IPS DF 19.7 (cell line): Measurements from ENCODE around the gene PLOD3.
"Not testable (repeated sequence)": the region's sequence is repeated elsewhere in the genome, so short reads cannot be mapped to it uniquely, and the experiment has no call there.

Source experiments
- DNase-seq: peaks from one replicate; pipeline ENCODE4 v3.0.0-alpha.2; 2013; ENCODE audit warnings: low read depth, low spot score

PLOD3 gene, protein sequence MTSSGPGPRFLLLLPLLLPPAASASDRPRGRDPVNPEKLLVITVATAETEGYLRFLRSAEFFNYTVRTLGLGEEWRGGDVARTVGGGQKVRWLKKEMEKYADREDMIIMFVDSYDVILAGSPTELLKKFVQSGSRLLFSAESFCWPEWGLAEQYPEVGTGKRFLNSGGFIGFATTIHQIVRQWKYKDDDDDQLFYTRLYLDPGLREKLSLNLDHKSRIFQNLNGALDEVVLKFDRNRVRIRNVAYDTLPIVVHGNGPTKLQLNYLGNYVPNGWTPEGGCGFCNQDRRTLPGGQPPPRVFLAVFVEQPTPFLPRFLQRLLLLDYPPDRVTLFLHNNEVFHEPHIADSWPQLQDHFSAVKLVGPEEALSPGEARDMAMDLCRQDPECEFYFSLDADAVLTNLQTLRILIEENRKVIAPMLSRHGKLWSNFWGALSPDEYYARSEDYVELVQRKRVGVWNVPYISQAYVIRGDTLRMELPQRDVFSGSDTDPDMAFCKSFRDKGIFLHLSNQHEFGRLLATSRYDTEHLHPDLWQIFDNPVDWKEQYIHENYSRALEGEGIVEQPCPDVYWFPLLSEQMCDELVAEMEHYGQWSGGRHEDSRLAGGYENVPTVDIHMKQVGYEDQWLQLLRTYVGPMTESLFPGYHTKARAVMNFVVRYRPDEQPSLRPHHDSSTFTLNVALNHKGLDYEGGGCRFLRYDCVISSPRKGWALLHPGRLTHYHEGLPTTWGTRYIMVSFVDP

DNA sequence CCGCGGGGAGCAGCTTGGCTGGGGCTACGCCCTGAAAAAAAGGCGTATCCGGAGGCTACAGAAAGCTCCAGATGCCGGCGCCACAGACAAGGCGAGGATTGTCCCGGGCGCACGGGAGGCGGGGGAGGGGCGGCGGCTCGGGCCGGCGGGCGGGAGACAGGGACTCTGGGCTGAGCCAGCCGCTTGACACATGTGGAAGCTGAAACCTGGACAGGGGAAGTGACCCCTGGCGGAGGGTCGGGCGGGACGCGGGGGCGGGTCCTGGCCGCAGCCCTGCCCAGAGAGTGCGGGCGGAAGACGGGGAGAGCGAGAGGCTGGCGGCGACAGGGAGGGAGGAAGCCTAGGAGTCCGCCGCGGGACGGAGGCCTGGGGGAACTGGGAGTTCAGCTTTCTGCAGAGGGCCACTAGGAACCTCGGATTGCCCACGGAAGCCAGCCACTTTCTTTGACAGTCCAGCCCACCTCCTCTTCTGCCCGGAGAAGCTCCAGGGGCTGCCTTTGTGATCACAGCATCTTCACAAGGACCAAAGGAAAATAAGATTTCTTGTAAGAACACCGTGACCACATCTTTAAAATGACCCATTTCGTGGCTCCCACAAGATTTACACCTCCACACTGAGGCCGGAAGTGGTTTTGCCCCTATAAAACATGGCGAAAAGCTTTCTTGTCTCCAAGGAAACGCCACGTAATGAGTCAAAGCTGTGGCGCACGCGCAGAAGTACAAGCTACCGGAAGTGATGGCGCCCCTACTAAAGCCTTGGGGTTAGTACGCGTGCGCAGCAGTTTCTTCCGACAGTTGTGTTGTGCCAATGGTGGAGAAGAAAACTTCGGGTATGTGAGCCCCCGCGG lies at the start of gene PLOD3, which contains the start of gene ZNHIT1:
Gene PLOD3 (minus strand): TSS at position 194 of the 848 bp plus-strand sequence. CDS start 307 bp downstream, outside the sequence.
Gene ZNHIT1 (plus strand): TSS at position 778 of the 848 bp plus-strand sequence. CDS start 31 bp downstream, at position 809.
- DNase-seq: peak; percentile 89

DNA sequence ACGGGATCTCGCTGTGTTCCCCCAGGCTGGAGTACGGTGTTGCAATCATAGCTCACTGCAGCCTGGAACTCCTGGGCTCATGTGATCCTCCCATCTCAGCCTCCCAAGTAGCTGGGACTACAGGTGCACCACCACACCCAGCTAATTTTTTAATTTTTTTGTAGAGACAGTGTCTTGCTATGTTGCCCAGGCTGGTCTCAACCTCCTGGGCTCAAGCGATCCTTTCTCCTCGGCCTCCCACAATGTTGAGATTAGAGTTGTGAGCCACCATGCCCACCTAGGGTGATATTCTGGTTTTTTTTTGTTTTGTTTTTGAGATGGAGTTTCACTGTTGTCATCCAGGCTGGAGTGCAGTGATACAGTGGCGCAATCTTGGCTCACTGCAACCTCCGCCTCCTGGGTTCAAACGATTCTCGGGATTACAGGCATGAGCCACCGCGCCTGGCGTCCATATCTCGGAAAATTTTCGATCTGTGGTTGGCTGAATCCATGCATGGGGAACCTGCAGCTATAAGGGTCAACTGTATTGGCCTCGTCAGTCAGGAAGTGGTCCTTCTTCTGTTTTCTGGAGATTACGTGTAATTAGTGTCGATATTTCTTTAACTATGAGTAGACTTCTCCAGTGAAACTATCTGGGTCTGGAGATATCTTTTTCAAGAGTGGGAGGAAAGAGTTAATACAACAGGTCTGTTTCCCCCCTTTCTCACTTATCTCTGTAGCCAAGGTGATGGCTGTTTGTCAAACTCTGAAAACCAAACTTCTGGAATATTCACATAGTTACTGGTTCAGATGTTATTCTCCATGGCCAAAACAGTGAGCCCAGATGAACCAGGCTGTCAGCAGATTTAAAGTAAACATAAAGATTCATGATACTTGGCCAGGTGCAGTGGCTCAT lies 48.5 kb upstream of the PLOD3 start:
- no peak for DNase-seq

DNA sequence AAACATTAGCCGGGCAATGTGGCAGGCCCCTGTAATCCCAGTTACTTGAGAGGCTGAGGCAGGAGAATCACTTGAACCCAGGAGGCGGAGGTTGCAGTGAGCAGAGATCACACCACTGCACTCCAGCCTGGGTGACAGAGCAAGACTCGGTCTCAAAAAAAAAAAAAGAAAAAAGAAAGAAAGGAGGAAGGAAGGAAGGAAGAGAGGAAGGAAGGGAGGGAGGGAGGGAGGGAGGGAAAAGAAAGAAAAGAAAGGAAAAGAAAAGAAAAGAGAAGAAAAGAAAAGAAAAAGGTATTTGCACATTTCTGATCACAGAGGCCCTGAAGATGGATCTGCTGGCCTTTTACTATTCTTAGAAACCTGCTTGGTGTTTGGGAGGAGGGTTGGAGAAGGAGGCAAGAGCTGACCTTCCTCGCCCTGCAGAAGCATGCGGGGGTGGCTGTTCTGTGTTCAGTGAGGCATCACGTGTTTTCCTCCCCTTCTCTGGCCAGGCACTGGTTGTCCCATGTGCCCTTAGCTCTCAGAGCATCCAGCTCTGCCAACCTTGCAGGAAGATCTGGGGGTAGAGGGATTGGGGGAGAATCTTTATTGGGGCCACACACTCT lies 46.8 kb upstream of the PLOD3 start:
- not testable (repeated sequence) for DNase-seq

DNA sequence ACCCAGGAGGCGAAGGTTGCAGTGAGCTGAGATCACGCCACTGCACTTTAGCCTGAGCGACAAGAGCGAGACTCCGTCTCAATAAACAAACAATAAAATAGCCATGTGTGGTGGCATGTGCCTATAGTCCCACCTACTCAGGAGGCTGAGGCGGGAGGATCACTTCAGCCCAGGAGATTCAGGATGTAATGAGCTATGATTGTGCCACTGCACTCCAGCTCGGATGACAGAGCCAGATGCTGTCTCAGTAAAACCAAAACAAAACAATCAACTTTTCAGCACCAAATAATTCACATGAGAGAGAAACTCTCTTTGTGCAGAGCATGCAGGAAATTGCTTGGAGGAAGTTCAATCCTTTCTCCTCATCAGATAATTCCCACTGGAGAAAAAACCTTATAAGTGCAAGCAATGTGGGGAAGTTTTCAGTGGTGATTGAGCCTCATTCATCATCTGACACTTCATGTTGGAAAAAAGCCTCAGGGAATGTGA lies 40.9 kb upstream of the PLOD3 start:
- no peak for DNase-seq

DNA sequence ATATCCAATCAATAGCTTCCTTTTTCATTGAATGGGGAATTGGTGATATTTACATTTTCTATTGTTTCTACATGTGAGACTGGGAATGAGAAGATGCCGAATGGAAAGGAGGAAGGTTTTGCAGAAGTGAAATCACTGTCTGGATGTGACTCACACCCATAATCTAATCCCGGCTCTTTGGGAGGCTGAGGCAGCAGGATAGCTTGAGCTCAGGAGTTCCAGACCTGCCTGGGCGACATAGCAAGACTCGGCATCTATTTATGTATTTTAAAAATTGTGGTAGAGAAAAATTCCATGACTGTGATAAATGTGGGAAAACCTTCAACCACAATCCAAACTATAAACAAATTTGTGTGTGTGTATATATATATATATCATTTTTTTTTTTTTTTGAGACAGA lies 38.4 kb upstream of the PLOD3 start:
- no peak for DNase-seq

DNA sequence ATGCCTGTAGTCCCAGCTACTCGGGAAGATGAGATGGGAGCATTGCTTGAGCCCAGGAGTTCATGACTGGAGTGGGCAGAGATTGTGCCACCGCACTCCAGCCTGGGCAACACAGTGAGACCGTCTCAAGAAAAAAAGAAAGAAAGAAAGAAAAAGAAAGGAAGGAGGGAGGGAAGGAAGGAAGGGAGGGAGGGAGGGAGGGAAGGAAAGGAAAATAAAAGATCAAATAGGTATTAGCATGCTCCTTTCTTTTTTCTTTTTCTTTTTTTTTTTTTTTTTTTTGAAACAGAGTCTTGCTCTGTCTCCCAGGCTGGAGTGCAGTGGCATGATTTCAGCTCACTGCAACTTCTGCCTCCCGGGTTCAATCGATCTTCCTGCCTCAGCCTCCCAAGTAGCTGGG lies 35.8 kb upstream of the PLOD3 start:
- DNase-seq: not testable (repeated sequence)

DNA sequence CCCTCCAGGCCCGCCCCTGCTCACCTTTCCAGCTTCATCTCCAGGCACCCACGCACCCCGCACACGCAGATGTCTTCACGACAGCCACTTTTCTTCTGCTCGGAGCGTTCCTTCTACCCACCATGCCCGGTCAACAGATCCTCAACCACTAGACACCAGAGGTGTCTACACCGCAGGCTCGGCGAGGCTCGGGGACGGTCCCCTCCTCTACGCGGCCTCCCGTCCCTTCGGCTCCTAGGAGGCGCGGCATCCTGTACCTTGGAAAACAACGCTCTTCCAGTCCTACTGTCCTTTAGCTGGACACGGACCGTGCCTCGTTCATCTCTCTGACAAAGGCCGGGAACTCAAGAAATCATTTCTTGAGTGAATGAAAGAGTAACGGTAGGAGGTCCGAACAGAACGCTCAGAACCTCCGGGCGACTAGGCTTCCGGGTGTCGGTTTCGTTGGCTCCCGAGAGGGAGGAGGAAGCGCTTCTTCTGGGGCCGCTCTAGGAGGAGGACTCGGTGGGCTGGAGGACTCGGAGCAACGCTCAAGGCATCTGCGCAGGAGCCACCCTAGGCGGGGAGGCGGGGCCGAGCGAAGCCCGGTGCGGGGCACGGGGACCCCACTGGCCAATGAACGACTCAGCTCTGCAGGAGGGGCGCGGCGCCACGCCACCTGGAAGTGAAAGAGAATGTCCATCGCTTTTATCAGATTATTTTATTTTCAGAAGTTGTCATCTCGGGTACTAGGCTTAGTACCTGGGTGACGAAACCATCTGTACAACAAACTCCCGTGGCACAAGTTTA lies 34.7 kb upstream of the PLOD3 start:
- DNase-seq: peak; percentile 92

DNA sequence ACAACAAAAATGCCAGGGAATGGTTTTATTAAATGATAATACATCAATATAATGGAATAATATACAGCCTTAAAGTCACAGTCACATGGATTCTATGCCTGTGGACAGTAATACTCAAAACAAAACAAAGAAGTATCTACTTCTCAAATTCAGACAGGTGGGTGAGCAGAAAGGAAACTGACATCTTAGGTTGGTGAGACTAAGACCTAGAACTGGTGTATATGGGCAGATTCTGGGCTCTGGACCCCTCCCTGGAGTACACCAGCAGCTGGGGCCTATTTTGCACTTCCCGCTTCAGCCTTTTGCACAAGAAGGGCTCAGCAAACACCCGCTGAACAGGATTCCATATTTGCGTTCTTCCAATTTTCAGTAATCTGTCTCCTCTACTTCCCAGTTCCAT lies 32.9 kb upstream of the PLOD3 start:
- no peak for DNase-seq

DNA sequence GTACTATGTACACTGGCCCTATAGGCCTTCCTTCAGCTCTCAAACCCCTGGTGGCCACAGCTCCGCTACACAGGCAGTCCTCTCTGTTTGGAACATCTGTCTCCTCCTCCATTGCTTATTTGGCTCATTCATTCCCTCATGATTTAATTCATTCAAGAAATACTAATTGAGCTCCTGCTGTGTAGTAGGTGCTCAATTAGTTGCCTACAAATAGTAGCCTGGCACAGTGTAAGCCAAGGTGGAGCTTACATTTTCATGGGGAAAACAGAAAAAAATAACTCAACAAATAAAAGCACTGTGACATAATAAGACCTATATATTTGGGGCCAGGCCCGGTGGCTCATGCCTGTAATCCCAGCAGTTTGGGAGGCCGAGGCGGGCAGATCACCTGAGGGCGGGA lies 30.9 kb upstream of the PLOD3 start:
- no peak for DNase-seq

DNA sequence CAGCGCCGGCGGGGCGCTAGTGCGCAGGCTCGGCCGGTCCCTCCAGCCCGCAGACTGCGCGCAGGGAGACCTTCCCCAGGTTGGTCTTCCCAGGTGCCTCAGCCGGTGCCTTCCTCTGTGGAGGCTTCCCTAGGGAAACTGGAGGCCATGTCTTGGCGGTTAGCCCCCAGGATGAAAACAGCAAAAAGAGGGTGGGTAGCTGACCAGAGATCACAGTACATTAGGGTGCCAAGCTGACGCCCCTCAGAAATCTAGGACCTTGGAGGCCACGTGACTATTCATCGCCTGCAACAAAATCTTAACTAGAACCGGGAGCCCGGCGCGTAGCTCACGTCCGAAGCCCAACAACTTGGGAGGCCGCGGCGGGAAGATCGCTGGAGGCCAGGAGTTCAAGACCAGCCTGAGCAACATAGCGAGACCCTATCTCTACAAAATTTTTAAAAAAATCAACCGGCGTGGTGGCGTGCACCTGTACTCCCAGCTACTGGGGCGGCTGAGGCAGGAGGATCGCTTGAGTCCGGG lies 27.8 kb upstream of the PLOD3 start:
- no peak for DNase-seq

DNA sequence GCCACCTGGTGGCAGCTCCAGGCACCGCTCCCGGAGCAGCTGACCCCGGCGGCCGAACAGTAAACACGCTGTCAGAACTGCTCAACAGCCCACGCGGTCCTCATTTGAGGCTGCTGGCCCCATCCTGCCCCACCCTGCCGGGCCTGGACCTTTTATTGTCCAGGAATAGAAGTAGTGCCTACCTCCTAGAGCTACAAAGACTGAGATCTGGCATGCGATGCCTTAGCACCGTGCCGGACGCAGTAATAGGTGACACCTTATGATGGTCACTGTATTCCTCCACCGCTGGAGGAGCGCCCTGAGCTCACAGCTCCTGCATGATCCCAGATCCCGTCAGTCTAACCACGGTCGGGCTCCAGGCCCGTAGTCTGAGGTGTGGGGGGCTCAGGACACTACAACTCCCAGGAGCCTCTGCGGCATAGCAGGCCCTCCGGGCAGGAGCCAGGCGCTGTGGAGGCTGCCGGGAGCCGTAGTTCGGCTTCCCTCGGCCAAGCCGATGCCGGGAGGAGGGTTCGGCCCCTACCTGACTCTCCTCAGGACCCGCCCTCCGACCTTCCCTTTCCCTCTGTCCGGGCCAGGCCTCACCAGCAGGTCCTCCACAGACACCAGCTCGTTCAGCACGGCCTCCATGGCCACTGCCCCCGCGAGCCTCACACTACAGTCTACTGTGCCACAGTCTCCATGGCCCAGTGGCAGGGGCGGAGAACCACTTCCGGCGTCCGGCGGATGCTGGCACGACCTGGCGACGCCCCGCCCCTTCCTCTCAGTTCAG lies 27.2 kb upstream of the PLOD3 start, which contains the start of gene FIS1:
Gene FIS1 (minus strand): TSS at position 707 of the 772 bp plus-strand sequence. CDS start 77 bp downstream, at position 630.
- no peak for DNase-seq

DNA sequence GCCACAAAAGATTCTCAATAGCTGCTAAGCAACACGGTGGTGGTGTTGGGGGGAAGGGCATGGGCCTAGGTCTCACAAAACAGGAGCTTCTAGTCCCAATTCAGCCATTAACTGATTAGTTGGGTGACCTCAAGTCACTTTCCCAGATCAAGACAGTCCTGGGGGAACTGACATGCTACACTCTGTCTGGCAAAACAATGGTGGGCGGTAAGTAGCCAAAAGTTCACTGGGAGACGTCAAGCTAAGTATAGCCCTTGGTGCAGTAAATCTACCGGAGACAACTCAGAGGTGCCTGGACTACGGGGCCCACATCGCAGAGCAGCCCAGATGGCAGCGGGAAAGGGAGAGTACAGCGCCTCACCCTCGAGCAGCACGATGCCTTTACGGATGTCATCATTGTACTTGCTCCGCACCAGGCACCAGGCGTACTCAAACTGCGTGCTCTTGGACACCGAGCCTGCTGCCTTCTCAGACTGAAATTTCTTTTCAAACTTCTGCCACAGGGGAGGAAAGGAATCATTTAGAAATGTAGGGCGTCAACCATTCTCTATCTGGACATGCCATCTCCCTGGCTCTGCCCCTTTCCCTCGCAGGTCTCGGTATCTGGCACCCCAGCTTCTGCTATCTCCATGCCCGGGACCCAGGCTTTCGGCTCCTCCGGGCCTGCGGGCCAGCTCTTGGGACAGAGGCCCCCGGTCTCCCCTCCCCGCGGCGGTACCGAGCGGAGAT lies 26.4 kb upstream of the PLOD3 start:
- DNase-seq: no peak

DNA sequence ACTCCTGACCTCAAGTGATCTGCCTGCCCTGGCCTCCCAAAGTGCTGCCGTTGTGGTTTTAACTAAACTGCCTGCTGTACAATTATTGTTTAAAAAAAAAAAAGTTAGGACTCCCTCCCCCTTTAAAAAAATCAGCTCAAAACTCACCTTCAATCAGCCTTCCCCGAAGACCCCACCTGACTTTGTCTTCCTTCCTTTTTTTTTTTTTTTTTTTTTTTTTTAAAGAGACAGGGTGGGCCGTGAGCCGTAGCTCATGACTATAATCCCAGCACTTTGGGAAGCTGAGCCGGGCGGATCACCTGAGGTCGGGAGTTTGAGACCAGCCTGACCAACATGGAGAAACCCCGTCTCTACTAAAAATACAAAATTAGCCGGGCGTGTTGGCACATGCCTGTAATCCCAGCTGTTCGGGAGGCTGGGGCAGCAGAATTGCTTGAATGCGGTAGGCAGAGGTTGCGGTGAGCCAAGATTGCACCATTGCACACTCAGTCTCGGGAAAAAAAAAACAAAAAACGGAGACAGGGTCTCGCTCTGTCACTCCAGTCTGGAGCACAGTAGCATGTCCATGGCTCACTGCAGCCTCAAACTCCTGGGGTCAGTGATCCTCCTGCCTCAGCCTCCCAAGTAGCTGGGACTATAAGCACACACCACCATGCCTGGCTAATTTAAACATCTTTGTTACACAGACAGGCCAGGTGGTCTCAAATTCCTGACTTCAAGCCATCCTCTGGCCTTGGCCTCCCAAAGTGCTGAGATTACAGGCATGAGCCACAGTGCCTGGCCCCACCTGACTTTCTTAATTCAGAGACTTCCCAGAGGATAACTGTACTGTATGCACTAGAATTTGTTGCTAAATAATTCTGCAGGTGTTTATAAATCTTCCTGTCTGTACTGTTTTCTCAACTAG lies 24.3 kb upstream of the PLOD3 start:
- DNase-seq: no peak

DNA sequence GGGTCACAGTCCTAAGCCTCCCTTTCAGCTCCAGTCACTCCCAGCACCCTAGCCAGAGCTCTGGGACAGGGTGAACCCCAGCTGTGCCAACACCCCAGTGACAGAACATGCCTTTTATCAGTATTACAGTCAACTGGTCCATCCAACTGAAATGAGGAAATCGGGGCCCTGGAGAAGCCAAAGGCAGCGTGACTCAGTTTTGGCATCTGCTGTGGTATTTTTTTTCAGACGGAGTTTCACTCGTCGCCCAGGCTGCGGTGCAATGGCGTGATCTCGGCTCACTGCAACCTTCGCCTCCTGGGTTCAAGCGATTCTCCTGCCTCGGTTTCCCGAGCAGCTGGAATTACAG lies 23.6 kb upstream of the PLOD3 start:
- no peak for DNase-seq

DNA sequence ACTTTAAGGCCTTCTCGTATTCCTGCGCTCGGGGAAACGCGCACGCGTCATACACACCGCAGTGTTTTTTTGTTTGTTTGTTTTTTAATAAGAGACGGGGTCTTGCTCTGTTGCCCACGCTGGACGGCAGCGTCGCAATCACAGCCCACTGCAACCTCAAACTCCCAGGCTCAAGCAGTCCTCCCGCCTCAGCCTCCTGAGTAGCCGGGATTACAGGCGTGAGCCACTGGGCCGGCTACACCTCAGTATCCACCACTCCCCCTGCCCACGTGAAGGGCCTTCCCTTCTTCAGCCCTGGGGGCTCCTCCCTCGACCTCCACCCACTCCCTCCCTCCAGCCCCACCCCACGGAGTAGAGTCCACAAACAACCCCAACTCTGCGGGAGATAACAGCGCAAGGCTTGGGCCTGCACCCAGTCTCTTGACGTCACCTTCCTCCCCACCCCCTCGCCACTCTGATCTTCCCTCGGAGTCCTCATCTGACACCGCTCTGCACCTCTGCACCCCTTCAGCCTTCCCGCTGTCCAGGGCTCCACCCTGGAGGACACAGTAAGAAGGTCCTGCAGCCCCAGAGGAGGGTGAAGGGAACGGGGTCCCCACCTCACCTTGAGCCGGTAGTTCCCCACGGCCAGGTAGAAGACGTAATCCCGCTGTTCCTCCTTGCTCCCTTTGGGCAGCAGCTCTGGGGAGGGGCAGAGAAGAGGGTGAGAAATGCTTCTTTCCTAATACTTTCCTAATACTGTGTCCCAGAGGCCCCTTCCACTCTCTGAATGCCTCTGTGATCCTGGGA lies 23.0 kb upstream of the PLOD3 start:
- DNase-seq: no peak

DNA sequence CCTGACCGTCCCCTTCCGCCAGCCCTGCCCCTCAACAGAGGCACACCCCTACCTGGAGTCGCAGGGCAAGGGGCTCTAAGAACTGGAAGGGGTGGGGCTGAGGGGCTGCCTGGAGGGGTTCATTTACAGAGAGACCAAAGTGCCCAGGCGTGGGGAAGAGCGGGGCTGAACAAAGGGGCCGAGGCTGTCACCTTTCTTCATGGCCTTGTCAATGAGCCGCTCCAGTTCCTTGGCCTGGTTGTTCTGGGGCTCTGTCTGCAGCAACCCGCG lies 22.5 kb upstream of the PLOD3 start:
- no peak for DNase-seq
